ENCODE data around the gene CTSW.

Gene CTSW

DNA sequence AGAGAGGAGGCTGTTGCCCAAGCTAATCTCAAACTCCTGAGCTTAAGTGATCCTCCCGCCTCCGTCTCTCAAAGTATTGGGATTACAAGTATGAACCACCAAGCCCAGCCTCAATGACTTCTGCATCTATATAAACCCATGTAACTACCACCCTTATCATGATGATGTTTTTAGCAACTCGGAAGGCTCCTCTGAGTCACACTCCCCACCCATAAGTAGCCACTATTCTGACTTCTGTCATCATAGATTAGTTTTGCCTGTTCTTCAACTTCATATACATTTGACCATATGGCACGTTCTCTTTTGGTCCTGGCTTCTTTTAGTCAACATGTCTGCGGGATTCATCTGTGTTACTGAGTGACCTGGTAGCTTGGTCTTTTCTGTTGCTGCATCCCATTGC, 27.0 kb downstream of the CTSW start:
- DNase-seq, result no peak

DNA sequence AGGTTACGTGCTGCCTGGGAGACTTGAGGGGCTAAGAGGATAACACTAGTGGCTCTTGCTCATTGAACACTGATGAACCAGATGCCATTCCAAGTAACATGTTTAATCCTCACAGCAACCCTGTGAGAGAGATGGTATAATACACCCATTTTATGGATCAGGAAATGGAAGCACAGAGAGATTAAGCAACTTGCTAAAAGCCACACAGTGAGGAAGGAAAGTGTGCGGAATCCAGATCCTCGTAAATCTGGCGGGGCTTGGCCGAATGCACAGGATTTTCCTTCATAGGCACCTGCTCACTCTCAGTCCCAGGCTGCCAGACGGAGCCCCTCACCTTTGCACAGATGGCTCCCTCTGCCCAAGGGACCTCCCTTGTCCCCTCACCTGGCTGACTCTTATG, 28.2 kb downstream of the CTSW start:
- no peak for DNase-seq

DNA sequence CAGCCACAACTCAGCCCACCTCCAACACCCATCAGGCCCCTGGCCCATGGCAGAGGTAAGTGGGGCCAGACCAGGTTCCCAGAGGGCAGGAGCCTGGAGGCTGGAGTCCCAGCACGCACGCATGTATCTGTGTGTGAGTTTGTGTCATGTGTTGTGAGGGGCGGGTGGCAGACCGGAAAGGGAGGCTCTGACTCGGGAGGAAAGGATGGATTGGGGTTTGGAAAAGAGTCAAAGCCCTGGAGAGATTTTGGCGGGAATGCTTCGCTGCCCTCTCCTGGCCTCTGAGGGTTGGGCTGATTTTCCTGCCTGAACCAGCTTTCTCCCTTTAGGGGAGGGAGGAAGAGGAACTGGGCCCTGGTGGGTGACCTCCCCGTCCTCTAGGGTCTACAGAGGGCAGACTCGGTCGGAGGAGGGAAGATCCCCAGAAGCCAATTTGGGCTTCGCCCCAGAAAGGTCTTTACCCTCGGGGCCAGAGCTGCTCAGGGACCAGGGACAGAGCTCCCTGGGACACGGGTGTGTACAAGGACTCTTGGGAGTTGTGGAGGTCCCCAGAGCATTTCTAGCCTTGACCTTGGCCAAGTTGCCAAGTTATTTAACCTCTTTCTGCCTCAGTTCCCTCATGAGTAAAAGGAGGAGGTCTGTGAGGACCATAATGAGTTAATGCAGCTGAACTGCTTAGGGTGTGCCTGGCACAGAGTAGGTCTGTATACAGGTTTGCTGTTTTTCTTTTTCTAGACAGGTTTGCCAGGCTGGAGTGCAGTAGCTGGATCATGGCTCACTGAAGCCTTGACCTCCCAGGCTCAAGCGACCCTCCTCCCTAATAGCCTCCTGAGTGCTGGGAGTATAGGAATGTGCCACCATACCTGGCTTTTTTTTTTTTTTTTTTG, 32.3 kb downstream of the CTSW start:
- no peak for DNase-seq

DNA sequence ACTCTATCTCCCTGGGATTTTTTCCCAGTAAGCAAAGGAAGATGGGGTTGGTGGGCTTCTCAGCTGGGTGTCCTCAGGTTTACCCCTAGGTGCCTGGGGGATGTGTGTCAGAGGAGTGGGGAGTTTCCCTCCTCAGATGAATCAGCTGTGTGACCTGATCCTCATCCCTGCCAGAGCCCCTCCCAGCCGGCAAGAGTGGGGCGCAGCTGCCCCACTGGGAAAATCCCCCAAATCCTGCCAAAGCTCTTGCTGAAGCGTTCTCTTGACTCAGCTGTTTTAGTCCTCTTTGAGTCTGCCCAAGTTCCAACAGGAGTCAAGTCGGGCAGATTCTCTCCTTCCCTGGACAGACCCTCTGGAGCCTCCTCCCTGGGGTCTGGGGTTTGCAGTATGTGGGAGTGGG, 33.2 kb downstream of the CTSW start:
- no peak for DNase-seq

DNA sequence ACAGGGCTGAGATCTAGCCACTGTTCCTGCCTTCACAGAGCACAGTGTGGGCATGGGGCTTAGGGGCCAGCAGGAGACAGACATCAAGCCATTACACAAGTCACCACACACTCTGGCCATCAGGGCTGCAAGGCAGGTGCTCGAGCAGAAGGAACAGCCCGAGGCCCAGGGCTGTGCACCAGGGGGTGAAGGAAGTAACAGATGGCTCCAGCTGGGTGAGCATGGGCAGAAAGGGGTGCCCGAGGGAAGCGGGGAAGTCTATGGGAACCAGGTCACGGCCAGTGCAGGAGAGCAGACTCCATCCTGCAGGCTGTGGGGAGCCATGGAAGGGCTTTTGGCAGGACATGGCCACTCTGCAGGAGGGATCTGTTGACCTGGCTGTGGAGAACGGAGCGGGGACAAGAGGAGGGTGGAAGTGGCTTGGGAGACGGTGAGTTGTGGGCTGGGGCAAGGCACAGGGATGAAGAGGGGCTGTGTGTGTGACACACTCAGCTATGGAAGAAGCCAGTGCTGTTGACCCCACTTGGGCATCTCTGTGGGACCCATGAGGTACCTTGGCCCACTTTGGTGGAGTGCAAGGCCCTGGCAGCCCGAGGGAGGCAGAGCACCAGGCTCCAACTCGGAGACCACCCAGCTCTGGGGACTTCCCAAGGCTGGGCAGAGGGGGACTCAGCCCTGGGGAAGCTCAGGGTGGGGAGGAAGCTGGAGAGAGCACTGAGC, 35.6 kb downstream of the CTSW start:
- DNase-seq, result no peak

DNA sequence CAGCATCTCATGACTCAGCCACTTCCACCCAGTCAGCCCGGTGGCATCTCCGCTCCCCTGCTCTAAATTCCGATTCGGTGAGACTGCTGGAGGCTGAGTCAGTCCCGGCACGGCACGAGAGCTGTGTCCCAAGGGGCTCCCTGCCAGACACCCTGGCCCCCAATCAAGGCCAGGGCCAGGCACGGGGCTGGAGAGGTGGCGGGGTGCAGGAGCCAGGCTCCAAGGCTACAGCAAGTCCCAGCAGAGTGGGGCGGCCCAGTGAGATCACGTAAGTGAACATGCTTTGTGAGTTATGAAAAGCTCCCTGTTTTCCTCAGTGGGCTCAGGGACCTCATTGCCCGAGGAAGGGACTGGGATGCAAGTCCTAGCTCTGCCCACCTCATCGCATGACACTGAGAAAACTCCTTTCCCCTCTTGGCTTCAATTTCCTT, 36.2 kb downstream of the CTSW start:
- DNase-seq, result peak in 1 of 2 donors; percentile 34

DNA sequence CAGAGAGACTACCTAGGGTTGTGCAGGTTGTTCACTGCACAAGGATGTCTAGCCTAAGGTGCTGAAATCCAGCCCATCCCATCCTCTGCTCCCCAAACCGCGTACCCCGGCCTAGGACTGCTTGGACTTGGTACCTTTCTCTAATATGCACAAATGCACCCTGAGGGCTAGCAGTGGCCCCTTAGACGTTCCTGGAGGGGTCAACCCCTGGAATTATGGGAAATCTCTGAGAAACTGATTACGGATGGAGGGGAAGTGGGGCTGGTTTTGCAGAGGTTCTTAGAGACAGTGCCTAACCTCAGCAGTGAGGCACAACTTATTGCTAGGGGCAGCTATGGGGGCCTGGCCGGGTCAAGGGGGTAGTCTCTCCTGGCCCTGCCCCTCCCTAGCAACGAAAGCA, 36.8 kb downstream of the CTSW start:
- DNase-seq, result no peak

DNA sequence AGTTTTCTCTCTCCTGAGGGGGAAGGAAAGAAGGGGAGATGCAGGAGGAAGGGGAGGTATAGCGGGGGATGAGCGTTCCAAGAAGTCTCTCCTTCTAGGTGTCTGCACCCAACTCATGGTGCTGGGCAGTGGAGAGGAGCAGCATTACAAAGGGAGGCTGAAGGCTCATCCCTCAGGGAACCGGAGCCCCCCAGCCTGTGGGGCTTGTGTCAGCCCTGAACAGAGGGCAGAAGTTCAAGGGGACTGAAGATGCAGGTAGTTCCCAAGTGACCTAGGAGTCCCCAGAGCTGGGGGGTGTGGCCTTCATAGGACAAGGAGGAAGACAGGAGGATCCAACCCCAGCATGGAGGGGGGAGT, 37.4 kb downstream of the CTSW start:
- DNase-seq, result no peak

DNA sequence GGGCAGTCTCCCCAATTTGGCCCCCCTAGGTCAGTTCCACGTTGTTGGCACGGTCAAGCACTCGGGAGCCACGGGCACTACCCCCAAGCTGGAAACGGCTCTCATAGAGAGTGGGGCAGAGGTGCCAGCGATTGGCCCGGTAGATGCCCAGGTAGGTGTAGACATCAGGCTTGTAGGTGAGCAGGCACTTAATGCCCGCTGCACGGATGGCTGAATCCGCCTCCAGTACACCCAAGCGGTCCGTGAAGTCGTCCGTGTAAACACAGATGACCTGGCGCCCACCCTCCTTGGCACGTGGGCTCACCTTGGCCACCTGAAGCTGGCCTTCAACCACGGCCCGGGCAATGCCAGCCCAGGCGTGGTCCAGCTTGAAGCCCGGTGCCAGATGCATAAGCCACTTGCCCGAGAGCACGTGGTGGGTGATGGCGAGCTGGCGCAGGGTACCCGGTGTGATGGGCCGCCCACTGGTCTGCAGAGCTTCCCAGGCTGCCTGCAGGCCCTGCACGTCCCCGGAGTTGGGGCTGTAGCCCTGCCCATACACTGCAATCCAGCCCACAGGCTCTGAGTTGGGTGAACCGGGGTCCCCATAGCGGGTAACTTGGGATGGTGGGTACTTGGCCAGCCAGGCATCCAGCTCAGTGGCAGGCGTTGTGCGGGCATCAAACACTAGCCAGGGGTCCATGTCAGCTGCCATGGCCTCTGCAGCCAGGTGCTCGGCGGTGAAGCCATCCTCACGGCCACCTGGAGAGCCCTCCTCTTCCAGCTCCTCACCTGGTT, 38.0 kb downstream of the CTSW start:
- DNase-seq, result no peak

DNA sequence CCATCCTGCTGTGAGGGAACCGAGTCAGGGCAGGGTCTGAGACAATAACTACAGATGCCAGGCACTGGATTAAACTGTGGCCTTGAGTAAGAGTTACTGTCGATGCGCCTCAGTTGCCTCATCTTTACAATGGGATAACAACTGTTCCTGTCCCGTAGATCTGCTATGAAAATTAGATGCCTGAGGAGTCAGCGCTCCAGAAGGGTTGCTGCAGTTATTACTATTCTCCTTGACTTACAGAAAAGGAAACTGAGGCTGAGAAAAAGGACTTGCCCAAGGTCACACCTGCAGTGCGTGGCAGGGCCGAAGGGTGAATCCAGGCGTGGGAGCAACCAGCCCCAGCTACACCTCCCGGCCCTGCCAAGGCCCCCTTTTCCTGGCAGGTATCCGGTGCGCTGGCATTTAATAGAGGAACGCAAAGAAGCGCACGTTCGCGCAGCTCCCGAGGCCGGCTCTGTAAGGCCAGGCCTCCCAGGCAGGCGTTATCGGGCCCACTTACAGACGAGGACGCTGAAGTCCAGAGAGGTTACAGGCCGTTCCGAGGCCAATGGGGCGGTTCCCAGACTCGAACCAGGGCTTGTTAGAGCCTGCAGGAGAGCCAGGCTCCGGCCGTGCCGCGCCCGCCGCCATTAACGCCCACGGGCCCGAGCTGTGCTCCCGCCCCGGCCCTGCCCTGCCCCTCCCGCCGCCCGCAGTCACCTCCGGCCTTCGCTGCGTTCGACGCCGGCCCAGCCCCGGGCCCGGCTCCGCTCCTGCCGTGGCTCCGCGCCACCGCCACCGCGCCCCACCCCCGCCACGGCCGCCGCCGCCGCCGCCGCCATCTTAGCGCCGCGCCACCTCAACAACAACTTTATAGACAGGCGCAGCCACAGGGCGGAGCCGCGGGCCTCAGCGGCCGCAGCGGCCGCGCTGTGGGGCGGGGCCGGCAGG, 38.8 kb downstream of the CTSW start, which contains the start of gene C11orf68:
TSS of gene C11orf68 (minus strand) at position 852 of the 930 bp plus-strand sequence. CDS start at position 821, 31 bp downstream.
- no peak for DNase-seq

DNA sequence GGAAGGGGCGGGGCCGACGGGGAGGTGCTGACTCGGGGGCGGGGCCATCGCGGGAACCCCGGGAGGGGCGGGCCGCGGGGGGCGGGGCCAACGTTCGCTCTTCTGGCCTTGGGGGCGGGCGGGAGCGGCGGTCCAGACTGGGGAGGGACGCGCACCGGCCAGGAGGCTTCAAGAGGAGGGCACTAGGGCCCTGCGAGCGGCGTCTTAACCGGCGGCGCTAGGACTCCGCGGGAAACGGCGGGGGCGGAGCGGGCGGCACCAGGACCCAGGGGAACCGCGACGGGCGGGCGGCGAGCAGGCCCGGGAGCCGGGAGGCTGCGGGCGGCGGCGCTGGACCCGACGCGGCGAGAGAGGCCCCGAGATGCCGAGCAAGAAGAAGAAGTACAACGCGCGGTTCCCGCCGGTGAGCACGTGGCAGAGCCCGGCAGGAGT, 39.5 kb downstream of the CTSW start, which contains the start of gene DRAP1:
TSS of gene DRAP1 (plus strand) at position 286 of the 432 bp plus-strand sequence. CDS start at position 362, 76 bp downstream.
- peak; percentile 99 for DNase-seq

DNA sequence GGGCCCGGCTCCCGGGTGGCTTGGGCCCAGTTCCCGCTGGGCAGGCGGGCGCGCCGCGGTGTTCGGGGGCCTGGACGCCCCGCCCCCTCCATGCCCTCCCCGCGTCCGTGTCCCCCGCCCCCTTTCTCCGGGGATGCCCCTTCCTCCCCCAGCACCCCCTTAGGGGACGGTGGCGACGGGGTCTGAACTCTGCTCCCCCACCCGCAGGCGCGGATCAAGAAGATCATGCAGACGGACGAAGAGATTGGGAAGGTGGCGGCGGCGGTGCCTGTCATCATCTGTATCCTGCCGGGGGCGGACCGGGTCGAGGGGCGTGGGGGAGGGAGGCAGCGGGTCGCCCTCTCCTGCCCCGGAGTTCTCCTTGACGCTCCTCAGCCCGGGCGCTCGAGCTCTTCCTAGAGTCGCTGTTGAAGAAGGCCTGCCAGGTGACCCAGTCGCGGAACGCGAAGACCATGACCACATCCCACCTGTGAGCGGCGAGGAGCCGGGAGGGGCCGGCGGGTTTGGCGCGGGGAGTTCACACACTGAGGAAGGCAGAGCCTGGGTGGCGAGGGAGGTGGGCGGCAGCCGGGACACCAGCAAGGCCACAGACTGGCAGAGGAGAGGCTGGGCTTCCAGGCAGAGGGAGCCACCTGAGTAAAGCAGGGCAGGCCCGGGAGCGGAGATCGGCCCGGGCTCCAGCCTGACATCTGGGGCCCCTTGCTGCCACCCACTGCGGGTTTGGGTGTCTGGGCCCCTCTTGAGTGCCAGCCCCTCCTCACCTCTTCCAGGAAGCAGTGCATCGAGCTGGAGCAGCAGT, 40.1 kb downstream of the CTSW start:
- peak in 1 of 2 donors; percentile 77 for DNase-seq

DNA sequence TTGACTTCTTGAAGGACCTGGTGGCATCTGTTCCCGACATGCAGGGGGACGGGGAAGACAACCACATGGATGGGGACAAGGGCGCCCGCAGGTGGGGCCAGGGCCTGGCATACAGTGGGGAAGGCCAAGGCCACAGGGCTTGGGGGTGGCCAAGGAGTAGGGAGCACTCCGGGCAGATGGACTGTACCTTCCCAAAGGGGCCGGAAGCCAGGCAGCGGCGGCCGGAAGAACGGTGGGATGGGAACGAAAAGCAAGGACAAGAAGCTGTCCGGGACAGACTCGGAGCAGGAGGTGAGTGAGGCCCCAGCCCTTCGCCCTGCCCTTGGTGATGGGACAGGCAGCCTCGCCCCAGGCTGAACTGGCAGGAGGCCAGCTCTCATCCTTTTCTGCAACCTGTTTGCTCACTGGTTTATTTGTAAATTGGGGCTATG, 40.8 kb downstream of the CTSW start:
- DNase-seq, result no peak

DNA sequence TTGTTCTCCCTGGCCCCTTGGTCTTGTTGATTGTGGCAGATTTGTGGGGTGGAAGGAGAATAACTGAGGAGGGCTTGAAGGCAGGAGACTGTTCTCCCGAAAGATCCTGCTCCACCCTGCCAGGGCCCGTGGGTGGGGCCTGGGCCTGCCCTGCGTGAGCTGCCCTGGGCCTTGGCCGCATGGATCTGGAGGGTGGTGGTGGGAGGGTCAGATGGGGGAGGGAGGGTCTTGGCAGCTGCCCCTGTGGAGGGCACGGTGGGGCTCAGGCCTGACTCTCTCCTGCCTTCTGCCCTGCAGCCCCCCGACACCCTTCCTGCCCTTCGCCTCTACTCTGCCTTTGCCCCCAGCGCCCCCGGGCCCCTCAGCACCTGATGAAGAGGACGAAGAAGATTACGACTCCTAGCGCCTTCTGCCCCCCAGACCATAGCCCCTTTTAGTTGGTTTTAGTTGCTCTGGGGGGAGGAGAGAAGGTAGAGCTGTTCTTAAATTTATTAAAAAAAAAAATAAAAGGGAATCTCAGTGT, 41.5 kb downstream of the CTSW start:
- DNase-seq, result no peak

DNA sequence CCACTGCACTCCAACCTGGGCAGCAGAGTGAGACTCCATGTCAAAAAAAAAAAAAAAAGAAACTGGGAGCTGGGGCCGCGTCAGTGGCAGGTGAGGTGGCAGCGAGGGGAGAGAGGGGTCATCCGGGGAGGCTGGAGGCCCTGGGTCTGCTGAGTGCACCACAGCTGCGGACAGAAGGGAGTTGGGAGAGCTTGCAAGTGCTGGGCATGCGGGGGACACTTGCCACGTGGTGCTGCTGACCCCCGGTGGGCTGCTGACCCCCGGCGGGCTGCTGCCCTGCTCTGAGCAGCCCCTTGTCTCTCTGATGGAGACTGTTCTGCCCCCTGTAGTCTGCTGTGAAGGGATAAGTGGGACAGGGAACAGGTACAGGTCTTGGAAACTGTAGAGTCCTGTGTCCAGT, 42.2 kb downstream of the CTSW start:
- DNase-seq, result no peak

DNA sequence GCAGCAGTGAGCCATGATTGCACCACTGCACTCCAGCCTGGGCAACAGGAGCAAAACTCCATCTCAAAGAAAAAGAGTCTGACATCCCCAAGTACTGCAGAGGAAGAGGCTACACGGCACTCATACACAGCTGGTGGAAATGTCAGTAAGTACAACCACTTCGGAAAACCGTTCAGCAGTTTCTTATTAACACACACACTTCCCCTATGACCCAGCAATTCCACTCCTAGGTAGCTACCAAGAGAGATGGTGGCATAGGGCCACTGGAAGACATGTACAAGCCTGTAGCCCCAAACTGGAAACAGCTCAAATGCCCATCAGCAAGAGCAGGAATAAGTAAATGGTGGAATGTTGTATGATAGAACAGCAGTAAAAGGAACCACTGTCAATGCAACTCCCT, 42.9 kb downstream of the CTSW start:
- DNase-seq, result no peak

DNA sequence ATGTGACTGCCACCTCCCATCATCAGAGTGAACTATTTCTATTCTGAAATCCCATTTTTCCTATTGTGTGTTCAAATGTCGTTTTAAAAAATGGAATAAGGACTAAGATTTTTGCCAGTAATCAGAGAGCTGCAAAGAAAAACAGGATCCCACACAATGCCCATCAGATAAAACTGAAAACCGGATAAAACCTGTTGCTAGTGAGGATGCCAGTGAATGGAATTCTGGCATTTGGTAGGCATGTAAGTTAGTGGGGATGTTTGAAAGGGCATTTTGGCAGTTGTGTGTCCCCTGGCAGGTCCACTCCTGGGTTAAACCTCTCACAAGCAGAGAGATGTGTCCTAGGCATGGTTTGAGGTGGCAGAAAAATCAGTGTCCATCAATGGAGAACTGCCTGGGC, 45.8 kb downstream of the CTSW start:
- DNase-seq, result no peak

DNA sequence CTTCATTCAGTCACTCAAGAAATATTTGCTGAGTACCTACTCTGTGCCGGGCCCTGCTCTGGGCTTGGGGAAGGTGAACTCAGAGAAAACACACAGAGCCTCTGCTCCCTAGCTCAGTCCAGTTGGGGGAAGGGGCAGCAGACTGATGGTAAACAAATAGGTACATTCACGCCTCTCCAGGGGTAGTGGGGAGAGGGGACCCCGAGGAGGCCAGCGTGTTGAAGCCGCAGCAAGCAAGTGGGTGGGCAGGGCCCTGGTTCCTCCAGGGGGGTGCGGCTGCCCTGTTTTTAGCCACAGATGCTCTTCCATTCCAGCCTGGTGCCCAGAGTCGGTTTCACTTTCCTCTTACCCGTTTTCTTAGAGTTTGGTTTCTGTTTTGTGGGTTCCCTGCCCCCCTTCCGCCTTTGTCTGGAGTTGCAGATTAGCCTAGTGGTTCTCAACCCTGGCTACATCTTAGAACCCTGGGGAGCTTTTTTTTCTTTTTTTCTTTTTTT, 48.3 kb downstream of the CTSW start:
- DNase-seq, result peak; percentile 92 to 94

DNA sequence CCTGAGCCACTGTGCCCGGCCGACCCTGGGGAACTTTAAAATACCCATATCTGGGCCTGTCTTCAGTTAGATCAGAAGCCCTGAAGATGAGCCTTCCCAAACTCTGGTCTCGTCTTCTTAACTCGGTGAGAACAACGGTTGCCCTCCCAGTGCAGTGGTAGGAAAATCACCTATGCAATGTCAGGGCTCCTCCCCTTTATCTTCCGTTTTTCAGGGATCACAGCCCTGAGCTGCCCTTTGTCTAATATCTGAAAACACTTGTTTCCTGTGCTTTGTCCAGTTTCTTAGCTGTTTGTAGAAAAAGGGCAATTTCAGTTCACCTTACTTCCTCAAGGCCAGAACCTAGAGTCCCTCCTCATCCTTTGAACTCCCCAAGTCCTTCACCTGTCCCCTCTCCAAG, 49.0 kb downstream of the CTSW start:
- peak in 1 of 2 donors; percentile 28 for DNase-seq

DNA sequence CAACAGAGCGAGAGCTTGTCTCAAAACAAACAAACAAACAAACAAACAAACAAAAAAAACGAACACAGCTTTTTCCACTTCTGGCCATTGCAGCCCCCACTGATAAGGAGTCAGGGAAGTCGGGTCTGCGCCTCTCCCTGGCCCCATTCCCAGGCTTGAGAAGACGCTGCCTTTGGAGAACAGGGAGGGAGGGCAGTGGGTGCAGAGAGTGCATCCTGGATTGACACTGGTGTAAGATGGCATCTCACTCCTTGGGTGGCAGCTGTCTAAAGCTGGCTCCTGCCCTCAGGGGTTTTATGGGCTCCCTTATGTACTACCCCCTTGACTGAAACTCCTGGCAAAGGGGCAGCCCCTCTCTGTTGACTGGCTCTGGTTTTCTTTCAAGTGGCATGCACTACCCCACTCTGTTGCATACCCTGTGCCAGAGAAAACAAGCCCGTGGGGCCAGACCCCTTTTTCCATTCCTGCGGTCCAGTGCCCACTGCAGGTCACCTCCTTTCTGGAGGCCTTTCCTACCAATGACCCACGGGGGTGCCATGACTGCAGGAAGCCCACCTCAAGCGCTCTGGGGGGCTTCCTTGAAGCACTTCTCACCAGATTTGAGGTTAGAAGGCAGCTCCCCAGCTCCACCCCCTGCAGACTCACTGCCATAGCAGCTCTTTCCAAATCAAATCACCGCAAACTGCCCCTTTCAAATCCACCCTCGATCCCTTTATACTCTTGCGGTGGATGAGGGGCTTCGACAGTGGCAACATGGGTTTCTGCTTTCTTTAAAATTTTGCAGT, 52.3 kb downstream of the CTSW start:
- DNase-seq, result no peak

Data from CD4-positive, alpha-beta T cell treated with Interferon alpha-2 for 1 hour (primary cell).